Thymus (tissue), 11 donors: ENCODE data around the gene ARHGEF6. TPM values are rescaled to one million over a fixed set of nuclear protein-coding genes. Genes with fewer than 3 reads are reported as not detected.

ENCODE experiments used
- DNase-seq, 9 donors: peaks; one replicate each; pipeline ENCODE4 v3.0.0-alpha.2; 2013; ENCODE audit warnings: low spot score in 9 of 9, low read depth in 6 of 9, missing footprints in 1 of 9
- H3K27ac ChIP-seq, 2 donors: one replicate each; pipeline ENCODE4 v1.5.1; 2013; ENCODE audit warnings: control low read depth in 1 of 2, low read depth in 1 of 2, low read length in 1 of 2, mild to moderate bottlenecking in 1 of 2, moderate library complexity in 1 of 2
- H3K27me3 ChIP-seq, 2 donors: one replicate each; pipeline ENCODE4 v1.5.1; 2013; ENCODE audit warnings: low read length in 1 of 2; ENCODE audit not compliant: control insufficient read depth in 2 of 2, insufficient read depth in 1 of 2
- H3K36me3 ChIP-seq, 2 donors: one replicate each; pipeline ENCODE4 v1.5.1; 2013; ENCODE audit warnings: low read length in 1 of 2, mild to moderate bottlenecking in 1 of 2, moderate library complexity in 1 of 2; ENCODE audit not compliant: control insufficient read depth in 2 of 2, insufficient read depth in 2 of 2
- H3K4me1 ChIP-seq, 2 donors: one replicate each; pipeline ENCODE4 v1.5.1; 2013; ENCODE audit warnings: low read length in 2 of 2; ENCODE audit not compliant: control insufficient read depth in 2 of 2, insufficient read depth in 2 of 2
- H3K4me3 ChIP-seq, 2 donors: one replicate each; pipeline ENCODE4 v1.5.1; 2013; ENCODE audit warnings: low read length in 2 of 2, control low read depth in 1 of 2, mild to moderate bottlenecking in 1 of 2
- H3K9me3 ChIP-seq, 2 donors: one replicate each; pipeline ENCODE4 v1.5.1; 2013; ENCODE audit warnings: low read length in 1 of 2, mild to moderate bottlenecking in 1 of 2; ENCODE audit not compliant: control insufficient read depth in 2 of 2, insufficient read depth in 1 of 2
- WGBS: extraction: QIAGEN DNeasy Blood & Tissue Kit; methylation state at CpG from one replicate; pipeline ENCODE4 v1.1.7; 2013; 5-methylcytosine and 5-hydroxymethylcytosine counted together
- polyA plus RNA-seq: library from polyadenylated mRNA; stranded (reverse); fragments of 200-250 nt; gene quantifications from one replicate; pipeline ENCODE4 v1.2.3, GENCODE V29; 2013
- total RNA-seq: library from RNA; stranded (reverse); fragments of 120-200 nt; gene quantifications from one replicate; pipeline ENCODE4 v1.2.4, GENCODE V29; 2013
- donor health status: healthy.

The ARHGEF6 gene
- total and polyA plus RNA-seq, 2 donors: 37.2 to 73.9 TPM

- no peak for DNase-seq
- H3K27ac ChIP-seq: no peak overlapping the region
- 52% methylated on average over 7 of the region's 7 CpGs for WGBS
- H3K4me3 ChIP-seq: no peak overlapping the region
- H3K4me1 ChIP-seq: no peaks in the 10 kb centered on the region
- H3K27me3 ChIP-seq: no peaks in the 10 kb centered on the region
- H3K36me3 ChIP-seq: peaks cover 8 to 22% of the 10 kb centered on the region in 2 donors
- H3K9me3 ChIP-seq: no peaks in the 10 kb centered on the region
Observed at GRCh38 chrX:136745215-136746173, 35.2 kb downstream of the ARHGEF6 start.

GRCh38 chrX:136742721-136743379, 37.9 kb downstream of the ARHGEF6 start:
- no peak overlapping the region for H3K27ac ChIP-seq
- DNase-seq: no peak
- peaks cover 8 to 25% of the 10 kb centered on the region in 2 donors for H3K36me3 ChIP-seq
- no peak overlapping the region for H3K4me3 ChIP-seq
- 78% methylated on average over 7 of the region's 7 CpGs for WGBS
- no peaks in the 10 kb centered on the region for H3K27me3 ChIP-seq
- H3K9me3 ChIP-seq: no peaks in the 10 kb centered on the region
- H3K4me1 ChIP-seq: no peaks in the 10 kb centered on the region

GRCh38 chrX:136738049-136738729, 42.5 kb downstream of the ARHGEF6 start:
- Histone ChIP-seq H3K27me3 (no peaks in the 10 kb centered on the region), H3K9me3 (no peaks in the 10 kb centered on the region), H3K36me3 (peaks cover 4 to 18% of the 10 kb centered on the region in 2 donors), H3K27ac (no peak overlapping the region), H3K4me1 (no peaks in the 10 kb centered on the region), H3K4me3 (no peak overlapping the region)
- no peak for DNase-seq
- 100% methylated on average over 4 of the region's 4 CpGs for WGBS

- Histone ChIP-seq H3K27me3 (no peaks in the 10 kb centered on the region), H3K4me1 (no peaks in the 10 kb centered on the region), H3K4me3 (no peak overlapping the region), H3K36me3 (peaks cover 0 to 13% of the 10 kb centered on the region in 2 donors), H3K27ac (no peak overlapping the region), H3K9me3 (no peaks in the 10 kb centered on the region)
- no peak for DNase-seq
- WGBS: 98% methylated on average over 7 of the region's 7 CpGs
Observed at GRCh38 chrX:136736690-136737089, 44.0 kb downstream of the ARHGEF6 start.

- Histone ChIP-seq H3K4me1 (no peaks in the 10 kb centered on the region), H3K27me3 (no peaks in the 10 kb centered on the region), H3K27ac (no peak overlapping the region), H3K36me3 (peaks cover 0 to 13% of the 10 kb centered on the region in 2 donors), H3K4me3 (no peak overlapping the region), H3K9me3 (no peaks in the 10 kb centered on the region)
- 96% methylated on average over 1 of the region's 1 CpG for WGBS
- DNase-seq: no peak
Observed at GRCh38 chrX:136735601-136736000, 45.1 kb downstream of the ARHGEF6 start.

GRCh38 chrX:136733613-136734012, 47.1 kb downstream of the ARHGEF6 start:
- Histone ChIP-seq H3K4me1 (no peaks in the 10 kb centered on the region), H3K36me3 (peaks cover 0 to 9% of the 10 kb centered on the region in 2 donors), H3K27ac (no peak overlapping the region), H3K4me3 (no peak overlapping the region), H3K27me3 (no peaks in the 10 kb centered on the region), H3K9me3 (no peaks in the 10 kb centered on the region)
- 97% methylated on average over 3 of the region's 3 CpGs for WGBS
- no peak for DNase-seq

GRCh38 chrX:136731798-136732197, 48.9 kb downstream of the ARHGEF6 start:
- H3K27me3 ChIP-seq: no peaks in the 10 kb centered on the region
- H3K4me1 ChIP-seq: peaks cover 0 to 4% of the 10 kb centered on the region in 2 donors
- no peak overlapping the region for H3K4me3 ChIP-seq
- DNase-seq: no peak
- 96% methylated on average over 3 of the region's 3 CpGs for WGBS
- H3K9me3 ChIP-seq: no peaks in the 10 kb centered on the region
- peaks cover 0 to 6% of the 10 kb centered on the region in 2 donors for H3K36me3 ChIP-seq
- H3K27ac ChIP-seq: no peak overlapping the region

GRCh38 chrX:136731207-136731782, 49.4 kb downstream of the ARHGEF6 start:
- no peak overlapping the region for H3K27ac ChIP-seq
- H3K36me3 ChIP-seq: peaks cover 0 to under 1% of the 10 kb centered on the region in 2 donors
- H3K27me3 ChIP-seq: no peaks in the 10 kb centered on the region
- H3K4me3 ChIP-seq: no peak overlapping the region
- 91% methylated on average over 5 of the region's 5 CpGs for WGBS
- peaks cover 0 to 4% of the 10 kb centered on the region in 2 donors for H3K4me1 ChIP-seq
- DNase-seq: no peak
- no peaks in the 10 kb centered on the region for H3K9me3 ChIP-seq
